ENCODE measurements around the gene NLRC5.

DNA sequence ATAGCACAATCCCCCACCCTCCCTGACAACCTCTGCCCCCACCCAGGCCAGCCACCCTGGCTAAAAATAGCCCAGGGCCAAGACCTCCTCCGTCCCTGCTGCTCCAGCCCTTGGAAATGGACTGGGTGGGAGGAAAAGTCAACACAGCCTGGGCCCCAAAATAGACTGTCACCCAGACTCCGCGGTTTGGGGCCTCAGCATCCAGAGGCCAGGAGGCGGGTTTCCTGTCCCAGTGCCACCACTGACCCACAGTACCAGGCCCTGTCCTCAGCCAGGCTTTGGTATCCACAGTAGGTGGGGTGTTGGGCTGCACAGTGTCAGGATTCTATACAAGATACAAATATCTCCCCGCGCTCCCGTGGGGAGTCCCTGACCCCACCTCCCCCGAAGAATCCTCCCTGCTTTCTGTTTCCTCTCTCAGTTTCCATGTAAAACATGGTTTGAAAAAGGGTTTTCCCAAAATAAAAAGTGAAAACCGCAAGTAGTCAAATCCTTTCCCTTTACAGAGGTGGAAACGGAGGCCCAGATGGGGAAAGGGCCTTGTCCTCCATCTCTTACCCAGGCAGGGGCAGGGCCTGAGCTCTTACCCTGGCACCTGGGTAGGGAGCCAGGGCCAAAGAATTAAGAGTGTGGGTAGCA, 123.2 kb downstream of the NLRC5 start:
- TF ChIP-seq, protein P1, sequence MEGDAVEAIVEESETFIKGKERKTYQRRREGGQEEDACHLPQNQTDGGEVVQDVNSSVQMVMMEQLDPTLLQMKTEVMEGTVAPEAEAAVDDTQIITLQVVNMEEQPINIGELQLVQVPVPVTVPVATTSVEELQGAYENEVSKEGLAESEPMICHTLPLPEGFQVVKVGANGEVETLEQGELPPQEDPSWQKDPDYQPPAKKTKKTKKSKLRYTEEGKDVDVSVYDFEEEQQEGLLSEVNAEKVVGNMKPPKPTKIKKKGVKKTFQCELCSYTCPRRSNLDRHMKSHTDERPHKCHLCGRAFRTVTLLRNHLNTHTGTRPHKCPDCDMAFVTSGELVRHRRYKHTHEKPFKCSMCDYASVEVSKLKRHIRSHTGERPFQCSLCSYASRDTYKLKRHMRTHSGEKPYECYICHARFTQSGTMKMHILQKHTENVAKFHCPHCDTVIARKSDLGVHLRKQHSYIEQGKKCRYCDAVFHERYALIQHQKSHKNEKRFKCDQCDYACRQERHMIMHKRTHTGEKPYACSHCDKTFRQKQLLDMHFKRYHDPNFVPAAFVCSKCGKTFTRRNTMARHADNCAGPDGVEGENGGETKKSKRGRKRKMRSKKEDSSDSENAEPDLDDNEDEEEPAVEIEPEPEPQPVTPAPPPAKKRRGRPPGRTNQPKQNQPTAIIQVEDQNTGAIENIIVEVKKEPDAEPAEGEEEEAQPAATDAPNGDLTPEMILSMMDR (conservative IDR thresholded peaks at IDR 0.05; ENCODE audit: low read depth, low read length): no peak
- TF ChIP-seq EZH2 (IDR thresholded peaks at IDR 0.05; ENCODE audit: low read length, unreplicated experiment) (no peak), EZH2phosphoT487 (IDR thresholded peaks at IDR 0.05; ENCODE audit: borderline replicate concordance, low read length) (no peak)
